GM21619 (cell line): ENCODE measurements around the gene BIN1.

ENCODE experiments used
- ATAC-seq: cut with Tn5 transposase; IDR thresholded peaks from one replicate; pipeline ENCODE4 v1.9.1; 2021; ENCODE audit not compliant: unreplicated experiment

The BIN1 gene

DNA sequence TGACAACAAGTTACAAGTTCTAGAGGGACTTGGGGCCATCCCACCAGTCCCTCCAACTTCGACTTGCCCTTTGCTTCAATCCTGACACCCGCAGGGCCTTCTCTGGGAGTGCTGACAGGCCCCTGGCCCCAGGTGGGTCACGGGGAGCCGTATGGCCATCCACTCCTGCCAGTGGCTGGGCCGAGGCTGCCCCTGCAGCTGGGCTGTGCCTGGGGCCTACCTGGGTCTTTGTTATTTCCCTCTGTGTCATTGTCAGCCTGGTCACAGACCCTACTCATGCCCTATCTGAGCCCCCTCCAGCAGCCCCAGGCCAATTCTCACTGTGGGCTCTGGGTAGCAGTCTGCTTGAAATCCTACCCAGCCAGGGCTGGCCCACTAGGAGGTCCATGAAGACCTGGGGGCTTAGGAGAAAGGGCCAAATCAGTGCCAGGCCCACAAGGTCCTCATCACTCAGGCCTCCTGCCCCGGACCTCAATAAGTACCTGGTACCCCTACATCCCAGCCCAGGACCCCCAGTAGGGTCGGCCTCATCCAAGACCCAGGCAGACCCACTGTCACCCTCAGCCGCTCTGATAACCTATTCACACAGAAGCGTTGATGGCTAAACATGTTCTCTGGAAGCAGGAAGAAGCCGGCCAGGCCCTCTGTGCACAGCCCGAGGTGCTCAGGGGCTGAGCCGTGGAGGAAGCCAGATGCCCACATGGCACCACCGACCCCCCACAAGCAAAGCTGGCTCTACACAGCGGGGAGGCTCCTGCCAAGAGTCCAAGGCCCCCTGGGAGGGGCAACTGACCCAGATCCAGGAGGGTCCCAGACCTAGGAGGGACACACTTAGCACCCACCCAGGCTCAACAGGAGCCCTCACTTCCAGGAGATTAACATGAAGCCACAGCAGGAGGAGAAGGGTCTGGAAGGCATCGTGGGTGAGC is 57.7 kb downstream of the BIN1 start:
- no peak for ATAC-seq

DNA sequence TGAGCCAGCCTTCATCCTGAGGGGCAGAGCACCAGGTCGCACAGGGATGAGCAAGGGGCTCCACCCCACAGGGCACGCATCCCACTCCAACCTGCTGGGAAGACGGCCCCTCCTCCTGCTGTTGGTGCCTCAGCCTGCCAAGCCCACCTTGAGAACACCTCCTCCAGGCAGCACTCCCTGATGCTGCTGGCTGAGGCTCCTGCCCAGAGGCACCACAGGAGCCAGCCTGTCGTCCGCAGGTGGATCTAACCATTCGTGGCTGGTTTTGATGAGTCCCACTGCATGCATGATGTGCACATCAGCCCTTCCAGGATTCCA is 58.4 kb downstream of the BIN1 start:
- ATAC-seq = no peak

DNA sequence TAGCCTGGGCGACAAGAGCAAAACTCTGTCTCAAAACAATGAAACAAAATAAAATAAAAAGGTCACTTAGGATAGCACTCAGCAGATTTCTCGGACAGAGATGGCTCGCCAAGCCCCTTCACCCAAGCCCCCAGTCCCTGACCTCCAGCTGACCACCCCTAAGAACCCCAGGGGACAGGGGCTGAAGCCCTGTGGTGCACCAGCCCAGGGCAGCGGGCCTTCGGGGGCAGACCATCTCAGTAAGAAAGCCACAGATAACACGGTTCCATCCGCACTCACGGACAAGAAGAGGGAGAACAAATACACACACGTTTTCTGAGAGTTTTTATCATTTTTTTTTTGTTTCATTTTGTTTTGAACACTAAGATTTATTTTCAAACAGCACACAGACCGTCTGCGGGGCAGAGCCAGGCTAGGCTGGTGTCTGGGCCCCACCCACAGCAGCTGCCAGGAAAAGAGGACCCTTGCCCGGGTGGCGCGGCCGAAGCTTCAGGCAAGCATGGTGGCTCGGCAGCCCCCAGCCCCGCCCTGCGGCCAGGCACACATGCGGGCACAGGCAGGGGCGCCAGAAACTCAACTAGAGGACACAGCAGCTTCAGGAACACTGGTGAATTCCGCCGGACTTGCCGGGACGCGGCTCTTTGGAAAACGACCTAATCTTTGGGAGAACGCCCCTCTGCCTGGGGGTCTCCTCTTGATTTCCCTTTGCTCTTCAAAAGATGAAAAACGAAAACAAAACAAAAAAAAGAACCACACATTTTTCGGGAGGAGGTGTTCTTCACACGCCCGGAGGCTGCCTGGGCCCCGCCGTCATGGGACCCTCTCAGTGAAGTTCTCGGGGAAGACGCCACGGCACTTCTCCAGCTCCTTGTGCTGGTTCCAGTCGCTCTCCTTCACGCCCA is 59.0 kb downstream of the BIN1 start:
- ATAC-seq = no peak

DNA sequence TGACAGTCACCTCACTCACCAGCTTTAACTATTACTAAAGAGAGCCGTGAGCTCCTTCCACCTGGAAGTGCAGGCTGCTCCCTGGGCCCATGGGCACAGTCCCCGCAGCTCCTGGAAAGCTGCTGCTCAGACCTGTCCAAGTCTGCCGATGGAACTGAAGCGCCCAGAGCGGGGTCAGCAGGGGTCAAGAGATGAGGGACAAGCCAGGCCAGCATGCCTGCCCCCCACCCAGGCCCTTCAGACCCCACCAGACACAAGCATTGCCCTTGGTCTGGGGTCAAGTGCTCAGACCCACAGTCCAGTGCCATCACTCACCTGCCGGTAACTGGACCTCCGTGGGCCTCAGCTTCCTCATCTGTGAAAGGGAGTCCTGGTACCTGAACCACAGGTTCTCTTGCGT is 59.9 kb downstream of the BIN1 start:
- ATAC-seq = no peak

DNA sequence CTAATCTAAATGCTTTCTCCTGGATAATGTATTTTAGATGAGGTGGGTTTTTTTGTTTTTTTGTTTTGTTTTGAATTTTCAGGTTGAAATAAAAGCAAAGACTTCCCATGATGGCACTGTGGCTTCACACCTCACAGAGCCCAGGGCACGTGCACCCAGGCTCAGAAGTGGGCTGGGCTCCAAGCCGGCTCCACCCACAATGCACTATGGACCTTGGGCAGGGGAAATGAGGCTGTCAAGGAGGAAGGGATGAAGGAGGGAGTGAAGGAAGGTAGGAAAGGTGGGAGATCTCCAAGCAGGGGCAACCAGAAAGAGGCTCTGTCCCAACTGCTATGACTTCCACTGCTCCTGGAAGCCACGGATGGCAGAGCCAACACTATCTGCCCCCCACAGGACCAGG is 60.4 kb downstream of the BIN1 start:
- ATAC-seq = no peak

DNA sequence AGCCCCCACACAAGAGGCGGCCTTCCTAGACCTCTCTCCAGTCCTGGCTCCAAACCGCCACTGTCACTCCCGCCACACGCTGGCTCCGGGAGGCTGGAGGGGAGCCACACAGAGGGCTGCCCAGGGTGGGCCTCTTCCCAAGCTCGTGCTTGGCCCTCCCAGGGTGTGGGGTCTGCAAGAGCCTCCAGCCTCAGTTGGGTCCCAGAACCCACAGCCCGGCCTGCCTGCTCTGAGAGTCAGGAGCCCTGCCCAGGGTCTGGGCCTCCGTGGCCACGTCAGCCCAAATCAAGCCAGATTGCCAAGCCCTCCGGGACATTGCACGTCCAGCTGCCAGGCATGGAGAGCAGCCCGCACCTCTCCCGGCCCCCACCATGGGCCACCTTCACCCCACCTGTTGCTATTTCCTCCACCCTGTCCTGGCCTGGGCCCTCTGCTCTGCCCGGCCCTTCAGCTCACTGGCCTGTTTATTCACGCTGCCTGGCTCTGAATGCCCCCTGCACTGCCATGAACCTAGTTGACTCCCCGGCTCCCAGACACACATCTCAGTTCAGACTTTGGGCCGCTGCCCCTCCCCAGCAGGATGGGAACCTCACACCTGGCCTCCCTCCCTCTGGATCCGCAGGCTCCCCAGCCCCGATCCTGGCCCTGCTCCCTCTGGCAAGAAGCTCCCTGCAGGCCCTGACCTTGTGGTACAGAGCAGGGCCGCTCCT is 61.0 kb downstream of the BIN1 start:
- ATAC-seq = no peak

DNA sequence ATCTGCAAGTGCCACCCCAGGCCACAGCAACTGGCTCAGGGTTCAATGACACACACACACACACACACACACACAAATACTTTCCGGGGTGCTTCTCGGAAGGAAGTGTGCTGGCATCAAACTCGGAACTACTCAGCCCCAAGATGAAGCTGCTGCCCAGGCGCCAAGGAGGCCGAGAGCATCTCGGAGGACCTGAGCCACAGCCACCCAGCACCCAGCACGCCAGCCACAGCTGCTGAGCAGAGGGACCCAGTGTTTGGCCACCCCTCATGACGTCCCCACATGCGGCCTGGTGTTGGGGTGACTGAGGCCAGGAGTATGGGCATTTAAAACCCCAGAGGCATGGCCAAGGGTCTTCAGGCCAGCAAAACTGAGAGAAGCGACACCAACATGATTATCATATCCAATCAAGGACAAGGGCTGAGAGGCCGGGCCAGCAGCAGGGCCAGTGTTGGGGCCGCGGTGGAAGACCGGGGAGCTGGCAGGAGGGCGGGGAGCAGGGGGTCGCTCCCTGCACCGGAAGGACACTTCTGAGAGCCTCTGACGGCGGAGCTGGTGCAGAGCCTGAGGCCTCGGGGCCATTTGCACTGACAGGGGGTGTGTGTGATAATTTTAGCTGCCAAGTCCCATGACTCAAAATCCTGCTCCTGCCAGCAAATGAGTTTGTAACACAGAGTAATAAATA is 61.8 kb downstream of the BIN1 start:
- ATAC-seq = no peak

DNA sequence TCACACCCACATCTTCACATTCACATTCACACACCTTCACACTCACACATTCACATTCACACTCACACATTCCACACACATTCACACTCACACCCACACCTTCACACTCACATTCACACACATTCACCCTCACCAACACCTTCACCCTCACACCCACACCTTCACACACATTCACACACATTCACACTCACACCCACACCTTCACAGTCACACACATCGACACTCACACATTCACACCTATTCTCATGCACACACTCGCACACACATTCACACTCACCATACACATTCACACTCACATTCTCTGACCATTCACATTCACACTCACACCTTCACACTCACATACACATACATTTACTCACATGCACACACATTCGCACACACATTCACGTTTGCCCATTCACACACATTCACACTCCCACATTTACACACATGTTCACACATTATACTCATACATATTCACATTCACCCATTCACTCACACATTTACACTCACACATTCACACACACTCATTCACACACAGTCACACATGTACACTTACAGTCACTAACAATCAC is 62.7 kb downstream of the BIN1 start:
- no peak for ATAC-seq

DNA sequence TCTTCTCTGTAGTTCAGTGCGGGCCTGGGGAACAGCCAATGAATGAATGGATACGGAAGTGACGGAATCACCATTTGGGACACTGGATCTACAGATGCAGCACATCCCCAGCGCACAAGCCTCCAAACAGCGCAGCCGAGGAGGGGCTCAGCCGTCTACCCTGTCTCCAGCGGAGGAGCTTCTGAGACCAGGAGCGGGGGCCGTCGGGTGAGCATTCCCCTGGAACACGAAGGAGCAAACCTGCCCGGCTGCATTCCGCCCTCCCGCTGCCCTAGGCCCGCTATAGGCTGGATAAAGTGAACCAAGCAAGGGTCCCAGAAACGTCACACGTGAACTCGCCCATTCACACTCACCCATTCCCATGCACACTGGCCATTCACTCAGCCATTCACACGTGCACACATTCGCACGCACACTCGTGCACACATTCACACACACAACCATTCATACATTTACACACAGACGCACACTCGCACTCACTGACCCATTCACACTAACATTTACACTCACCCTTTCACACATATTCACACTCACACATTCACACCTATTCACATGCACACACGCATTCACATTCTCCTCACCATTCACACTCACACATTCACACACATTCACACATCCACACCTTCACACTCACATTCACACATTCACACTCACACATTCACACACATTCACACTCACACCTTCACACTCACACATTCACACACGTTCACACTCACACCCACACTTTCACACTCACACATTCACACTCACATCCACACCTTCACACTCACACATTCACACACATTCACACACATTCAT is 63.4 kb downstream of the BIN1 start:
- ATAC-seq = no peak

DNA sequence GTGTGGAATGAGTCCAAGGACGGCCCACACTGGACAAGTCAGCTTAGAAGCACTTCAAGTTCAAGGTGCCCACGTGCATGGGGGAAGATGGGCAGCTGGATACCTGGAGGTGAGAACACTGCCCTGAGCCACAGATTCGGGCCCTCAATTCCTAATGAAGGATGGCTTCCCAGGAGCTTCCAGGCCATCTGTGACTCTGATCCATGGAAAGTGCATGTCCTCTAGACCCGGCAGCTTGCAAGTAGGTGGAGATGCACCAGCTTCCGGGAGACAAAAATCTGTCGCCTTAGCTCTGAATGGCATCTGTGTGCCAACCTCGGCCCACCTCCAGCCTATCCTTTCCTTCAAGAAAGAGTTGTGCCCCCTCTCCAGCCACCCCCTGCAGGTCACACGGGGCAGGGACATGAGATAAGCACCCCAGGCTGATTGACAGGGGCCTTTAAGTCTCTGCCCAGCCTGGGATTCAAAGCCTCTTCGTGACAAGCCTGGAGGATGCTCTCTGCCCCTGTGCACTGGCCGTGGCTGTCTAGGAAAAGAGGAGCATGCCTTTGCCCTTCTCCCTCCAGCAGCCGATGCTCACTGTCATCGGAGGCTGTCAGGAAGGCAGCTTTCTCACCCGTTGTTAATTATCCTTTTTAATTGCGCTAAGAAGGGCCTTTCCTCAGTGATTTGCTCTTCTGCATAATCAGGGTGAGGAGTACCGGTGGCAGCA is 65.5 kb downstream of the BIN1 start:
- ATAC-seq = no peak

DNA sequence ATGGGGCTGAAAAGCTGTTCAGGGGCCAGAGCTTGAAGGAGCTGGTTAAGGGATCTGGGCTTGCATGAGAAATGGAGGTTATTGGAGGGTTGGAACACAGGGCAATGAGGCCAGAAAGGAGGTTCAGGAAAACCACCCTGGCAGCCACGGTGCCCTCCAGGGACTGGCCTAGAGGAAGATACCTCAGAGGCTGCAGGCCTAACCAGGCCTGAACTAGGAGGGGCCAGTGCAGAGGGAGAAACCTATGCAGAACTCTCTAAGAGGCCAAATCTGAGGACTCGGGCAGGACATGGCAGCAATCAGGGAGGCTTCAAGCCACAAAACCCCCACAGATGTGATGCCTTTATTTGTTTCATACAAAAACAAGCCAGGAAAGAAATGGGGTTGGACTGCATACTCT is 66.8 kb downstream of the BIN1 start:
- no peak for ATAC-seq

DNA sequence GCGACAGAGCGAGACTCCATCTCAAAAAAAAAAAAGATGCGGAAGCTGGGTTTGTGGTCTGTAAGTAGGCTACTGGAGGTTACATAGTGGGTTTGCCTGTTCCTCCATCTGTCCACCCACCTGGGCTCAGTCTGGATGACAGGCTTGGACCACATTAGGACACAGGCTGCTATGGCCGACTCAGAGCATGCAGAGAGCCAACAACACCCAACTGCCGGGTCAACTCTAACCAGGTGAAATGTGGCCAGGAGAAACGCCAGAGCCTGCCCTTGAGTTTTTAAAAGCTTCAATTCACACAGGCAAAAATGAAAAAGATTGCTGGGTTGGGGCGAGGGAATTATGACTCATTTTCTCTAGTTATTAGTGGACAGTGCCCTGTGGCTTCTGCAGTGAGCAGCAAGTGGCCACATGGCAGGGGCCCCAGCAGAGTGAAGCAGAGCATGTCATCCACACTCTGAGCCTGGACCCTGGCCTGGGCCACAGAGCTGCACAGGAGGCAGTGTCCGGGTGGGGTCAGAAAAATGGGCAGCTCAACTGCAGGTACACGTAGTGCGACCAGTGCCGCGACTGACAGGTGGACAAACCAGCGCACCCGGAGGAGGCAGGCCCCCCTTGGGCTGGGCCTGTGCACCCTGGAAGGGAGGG is 67.4 kb downstream of the BIN1 start:
- peak; percentile 55 for ATAC-seq

DNA sequence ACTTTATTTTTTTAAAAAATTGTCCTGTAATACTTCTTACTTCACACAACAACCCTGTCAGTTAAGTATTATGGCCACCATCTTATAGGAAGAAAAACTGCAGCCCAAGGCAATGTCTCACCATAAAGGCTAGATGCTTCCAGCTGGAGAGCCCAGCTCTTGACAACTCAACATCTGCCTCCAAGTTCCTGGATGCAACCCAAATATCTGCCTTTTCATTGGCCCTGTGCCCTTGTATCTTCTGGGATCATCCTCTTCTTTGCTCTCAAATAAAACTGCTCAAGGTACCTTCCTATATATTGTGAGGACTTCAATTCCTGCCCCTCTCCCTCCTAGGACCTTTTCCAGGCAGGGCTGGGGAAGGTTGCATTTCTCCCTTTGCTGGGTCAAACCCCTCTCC is 69.5 kb downstream of the BIN1 start:
- no peak for ATAC-seq

DNA sequence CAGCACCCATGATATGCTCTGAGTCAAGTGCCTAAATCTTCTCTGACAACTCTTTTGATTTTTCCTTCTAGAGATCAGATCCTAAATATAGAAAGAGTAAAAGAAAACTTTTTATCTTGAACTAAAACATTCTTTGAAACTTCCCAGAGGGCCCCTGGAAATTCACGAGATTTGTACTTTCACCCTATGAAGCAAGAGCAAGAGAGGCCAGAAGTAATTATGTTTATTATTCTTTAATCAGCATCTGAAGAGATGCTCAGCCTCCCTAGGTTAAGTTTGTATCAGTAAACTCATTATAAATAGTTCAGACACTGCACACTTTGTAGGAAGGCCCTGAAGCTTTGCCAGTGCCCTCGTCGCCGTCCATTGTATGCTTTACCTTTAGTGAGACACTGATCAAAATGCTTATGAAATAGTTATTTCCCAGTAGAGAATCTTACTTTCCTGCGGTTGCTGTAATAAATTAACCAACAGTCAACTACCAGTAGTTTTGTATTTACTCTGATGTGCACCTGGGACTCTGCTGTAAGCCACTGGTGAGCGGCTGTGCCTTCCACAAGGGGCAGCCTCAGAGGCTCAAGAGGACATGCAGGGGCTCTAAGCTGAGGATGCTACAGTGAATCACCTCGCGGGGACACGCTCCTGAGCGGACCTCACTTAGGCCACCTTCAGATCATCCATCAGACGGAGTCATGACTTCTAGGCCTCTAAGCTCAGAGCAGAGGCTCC is 71.9 kb downstream of the BIN1 start:
- peak; percentile 68 for ATAC-seq

DNA sequence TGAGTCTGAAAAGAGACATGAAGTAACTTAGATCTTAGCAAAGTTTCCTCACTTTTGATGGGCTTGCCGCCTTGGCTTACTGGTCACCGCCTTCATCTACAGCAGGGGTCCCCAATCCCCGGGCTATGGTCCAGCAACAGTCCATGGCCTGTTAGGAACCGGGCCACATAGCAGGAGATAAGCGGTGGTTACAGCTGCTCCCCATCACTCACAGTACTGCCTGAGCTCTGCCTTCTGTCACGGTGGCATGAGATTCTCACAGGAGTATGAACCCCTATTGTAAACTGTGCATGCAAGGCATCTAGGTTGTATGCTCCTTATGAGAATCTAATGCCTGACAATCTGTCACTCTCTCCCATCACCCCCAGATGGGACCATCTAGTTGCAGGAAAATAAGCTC is 72.9 kb downstream of the BIN1 start:
- ATAC-seq = no peak

DNA sequence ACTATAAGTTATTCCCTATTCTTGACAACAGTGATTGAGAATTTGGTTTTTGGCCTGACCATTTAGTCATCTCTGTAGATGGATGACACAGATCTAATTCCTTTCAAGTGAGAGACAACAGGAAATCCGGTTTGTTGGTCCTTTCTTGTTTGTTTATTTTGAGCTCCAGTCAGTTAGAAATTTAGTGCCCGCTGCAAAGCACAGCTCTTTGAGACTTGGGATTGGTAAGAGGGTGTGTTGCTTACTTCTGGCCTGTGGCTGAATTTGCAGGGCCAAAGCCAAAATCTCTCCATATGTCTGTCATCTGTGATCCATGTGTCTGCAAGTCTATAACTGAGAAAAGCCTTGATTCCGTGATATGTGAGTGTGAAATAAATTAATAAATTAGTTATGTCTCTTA is 74.3 kb downstream of the BIN1 start:
- no peak for ATAC-seq

DNA sequence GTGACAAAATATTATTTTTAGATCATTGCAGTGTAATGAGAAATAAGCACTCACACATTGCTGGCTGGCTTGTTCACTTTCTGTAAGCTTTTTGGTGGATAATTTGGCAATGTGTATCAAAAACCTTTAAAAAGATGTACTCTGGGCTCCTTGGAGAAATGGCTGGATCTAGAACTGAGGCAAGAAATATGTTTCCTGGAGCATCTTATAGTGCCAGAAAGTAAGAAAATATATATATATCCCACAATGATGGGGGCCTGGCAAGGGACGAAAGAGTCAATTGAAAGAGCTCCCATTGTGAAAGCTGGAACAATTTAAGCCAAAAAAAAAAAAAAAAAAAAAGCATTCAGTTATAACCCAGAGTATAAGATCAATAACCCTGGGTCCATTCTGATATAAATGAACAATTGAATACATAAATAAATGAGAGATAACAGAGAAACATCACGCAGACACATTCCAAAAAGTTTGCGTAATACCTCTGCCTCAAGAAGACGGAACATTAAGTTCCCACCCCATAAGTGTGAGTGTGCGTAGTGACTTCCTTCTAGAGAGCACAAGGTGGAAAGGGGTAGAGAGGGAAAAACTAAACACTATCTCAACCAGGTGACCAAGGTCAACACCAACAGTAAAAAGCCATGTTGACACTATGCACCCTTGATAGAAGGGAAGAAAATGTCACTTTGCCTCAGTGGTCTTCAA is 77.5 kb downstream of the BIN1 start:
- ATAC-seq = no peak
